GM19193 (cell line): ENCODE measurements around the gene EIPR1.

Experiments
- POLR2A ChIP-seq: IDR thresholded peaks from 4 replicates; pipeline ENCODE4 v1.6.1; 2011; ENCODE audit not compliant: insufficient read depth, insufficient read length; ENCODE audit errors: extremely low read depth

The EIPR1 gene

DNA sequence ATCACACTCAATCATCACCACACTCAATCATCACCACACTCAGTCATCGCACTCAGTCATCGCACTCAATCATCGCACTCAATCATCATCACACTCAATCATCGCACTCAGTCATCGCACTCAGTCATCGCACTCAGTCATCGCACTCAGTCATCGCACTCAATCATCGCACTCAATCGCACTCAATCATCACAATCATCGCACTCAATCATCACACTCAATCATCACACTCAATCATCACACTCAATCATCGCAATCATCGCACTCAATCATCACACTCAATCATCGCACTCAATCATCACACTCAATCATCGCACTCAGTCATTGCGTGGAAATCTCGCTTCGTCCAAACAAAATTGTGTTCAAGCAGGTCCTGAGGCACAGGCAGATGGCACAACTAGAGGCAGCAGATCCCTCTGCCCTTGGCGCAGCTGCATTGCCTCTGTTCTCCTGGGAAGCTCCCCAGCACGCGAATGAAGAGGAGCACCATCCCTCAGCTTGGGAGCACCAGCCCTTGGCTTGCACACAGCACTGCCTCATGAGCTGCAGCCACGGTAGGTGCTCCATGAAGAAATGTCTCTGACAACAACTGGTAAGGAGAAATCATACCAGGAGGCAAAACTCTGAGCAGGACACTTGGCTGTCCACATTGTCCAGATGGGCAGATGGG lies 108.1 kb downstream of the EIPR1 start:
- no peak for TF ChIP-seq POLR2A

DNA sequence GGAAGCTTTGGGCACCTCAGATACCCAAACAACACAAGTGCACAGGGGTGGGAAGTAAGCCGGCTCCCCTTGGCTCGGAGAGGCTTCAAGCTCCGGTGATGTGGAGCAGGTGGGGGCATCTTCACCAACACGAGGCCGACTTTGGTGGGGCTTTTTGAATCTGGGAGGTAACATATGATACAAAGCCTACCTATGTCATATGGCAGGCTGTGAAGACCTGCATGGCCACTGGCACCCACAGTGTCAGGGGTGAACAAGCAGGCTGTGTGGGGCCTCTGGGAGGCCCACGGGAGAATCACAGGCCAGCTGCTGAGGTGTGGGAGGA lies 109.0 kb downstream of the EIPR1 start:
- TF ChIP-seq POLR2A, result no peak

DNA sequence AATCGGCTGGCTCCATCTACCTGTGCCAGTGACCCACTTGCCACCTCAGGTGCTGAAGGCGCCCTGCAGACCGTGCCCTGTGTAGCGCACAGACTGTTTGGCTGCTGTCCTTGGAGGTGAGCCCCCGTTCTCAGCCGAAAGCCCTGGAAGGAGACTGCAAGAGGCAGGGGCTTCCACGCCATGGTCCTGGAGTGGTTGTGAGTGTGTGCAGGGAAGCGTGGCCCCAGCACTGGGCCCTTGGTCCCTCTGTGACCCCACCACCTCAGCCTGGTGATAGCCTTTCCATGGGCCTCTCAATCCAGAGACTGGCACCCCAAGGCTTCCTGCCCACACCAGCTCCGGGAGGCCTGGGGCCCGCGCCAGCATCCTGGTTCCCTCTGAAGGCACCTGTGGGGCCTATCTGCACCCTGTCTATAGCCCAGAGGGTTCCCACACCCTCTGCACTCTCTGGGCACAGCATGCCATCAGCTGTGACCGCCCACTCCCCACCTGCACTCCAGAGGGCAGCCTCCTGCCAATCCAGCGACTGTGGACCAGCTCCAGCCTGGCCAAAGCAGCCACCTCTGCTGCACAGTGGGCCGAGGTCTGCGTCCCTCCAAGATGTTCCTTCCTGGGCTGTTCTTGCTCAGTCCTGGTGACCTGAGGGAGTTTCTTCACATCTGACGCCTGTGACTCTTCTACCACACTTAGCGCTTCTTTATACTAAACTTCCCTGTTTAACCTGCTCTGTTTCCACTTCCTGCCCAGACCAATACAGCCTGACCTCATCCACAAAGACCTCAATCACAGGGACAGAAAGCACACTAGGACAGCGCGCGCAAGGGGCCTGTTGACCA lies 109.5 kb downstream of the EIPR1 start:
- TF ChIP-seq POLR2A, result no peak

- no peak for TF ChIP-seq POLR2A
Measured at GRCh38 chr2:3266925-3267867, 110.4 kb downstream of the EIPR1 start.

- TF ChIP-seq POLR2A, result no peak
Measured at GRCh38 chr2:3265981-3266924, 111.4 kb downstream of the EIPR1 start.

- no peak for TF ChIP-seq POLR2A
Measured at GRCh38 chr2:3265471-3265870, 112.1 kb downstream of the EIPR1 start.

GRCh38 chr2:3264010-3264744 lies 113.4 kb downstream of the EIPR1 start:
- no peak for TF ChIP-seq POLR2A

- TF ChIP-seq POLR2A, result no peak
Measured at GRCh38 chr2:3263487-3263886, 114.1 kb downstream of the EIPR1 start.

DNA sequence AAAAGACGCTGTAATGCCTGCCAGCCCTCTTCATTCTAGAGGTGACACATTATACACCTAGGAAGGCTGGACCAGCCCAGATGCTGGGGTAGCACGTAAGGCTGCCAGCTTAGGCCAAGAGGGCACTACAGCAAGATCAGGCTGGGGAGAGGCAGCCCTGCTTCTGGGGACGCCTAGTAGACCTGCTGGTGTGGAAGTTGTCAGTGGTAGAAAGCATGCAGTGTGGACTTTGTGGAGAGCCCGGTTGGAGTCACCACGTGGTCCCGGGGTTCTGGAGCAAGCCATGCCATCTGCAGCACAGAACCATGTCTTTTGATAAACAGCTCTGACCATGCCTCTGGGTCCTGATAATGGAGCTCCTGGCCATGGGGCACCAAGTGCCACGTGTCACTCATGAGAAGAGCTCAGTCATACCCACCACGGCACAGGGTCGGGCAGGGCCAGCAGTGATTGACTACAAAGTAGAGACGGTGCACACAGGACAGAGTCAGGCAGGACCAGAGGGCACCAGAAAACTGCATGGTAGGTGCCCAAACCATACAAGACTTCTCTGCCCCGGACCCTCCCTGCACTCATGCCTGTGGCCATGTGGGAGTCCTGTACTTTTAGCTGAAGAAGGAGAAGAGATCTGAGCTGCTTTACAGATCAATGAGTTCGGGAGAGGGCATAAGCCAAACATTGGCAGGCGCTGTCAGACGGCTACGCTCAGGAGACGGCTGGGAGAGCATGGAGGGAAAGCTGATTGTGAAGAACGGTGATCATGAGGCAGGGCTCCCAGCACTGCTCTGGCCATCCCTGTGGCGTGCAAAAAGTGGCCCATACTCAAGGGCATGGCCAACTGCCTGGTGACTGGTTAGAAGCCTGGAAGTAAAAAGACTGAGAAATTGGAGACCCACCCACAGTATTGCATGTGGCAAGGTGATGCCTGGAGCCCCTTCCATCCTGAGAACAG lies 114.9 kb downstream of the EIPR1 start:
- TF ChIP-seq POLR2A, result no peak

DNA sequence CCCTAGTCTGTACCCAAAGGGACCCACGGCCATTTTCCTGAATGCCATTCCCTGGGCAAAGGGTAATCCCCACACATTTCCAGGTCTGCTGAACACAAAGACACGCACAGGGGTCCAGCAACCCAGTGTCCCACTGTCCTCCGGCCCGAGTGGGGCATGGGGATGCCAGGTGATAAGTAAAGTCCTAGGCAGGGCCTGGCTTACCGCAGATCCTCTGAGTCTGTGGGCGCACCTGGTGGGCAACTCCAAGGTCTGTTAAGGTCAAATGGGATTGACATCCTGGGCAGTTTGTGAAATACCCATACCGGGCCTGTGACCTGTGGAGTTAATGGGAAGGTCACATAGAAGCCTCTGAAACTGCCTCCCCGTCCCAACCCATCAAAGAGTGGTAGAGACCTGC lies 116.1 kb downstream of the EIPR1 start:
- no peak for TF ChIP-seq POLR2A

DNA sequence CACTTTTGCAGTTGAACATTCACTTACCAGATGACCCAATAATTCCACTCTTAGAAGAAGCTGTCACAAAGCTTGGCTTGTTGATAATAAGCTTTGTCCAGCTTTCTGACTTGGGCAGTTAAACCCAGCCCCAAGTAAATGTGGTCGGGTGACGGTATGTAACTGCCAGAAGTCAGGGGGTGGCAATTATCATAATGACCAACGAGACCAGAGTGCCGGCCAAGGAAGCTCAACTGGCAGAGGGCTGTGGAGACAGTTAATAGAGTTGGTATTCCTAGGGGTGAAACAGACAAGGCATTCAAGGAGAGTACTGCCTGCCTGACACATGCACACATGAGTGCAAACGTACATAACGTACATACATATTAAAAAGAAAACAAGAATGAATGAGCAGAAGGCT lies 116.7 kb downstream of the EIPR1 start:
- no peak for TF ChIP-seq POLR2A

DNA sequence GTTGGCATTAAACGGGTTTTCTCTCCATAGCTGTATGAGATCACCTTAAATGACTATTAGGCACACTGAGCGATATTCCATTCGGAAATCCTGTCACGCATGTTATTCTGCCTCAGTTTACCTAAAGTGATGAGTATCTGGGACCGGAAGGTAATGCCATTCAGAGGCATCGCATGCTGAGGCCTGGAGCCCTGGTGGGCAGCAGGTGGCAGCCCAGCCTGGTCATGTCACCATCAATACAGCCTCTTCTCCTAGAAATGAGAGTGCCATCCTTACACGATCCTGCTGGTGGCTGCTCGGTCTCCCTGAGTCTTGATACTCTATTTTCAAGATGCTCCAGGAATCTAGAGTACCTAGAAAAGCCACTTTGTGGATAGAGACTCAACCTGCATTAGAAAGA lies 119.8 kb downstream of the EIPR1 start:
- TF ChIP-seq POLR2A, result no peak
